Measurements from ENCODE around the gene TOR2A.

- TF ChIP-seq EZH2 (optimal IDR thresholded peaks at IDR 0.05; ENCODE audit: low read depth, low read length) (no peak), CTCF (IDR thresholded peaks at IDR 0.05; ENCODE audit: low read length) (no peak)
These were observed 18.7 kb downstream of the TOR2A start for GRCh38 chr9:127716412-127716811.

Measured in MM.1S (cell line).